IMR-90 (cell line): ENCODE results near the gene EPB41L1. TPM values are rescaled to one million over a fixed set of nuclear protein-coding genes. Genes with fewer than 3 reads are reported as not detected.

ENCODE experiments used
- ATAC-seq: fragments of 200-7000 bp; cut with Tn5 transposase; 2 replicates; pipeline ENCODE4 v1.9.1; 2020; ENCODE audit warnings: low read depth, mild to moderate bottlenecking, moderate library complexity
- BruUV-seq: library from RNA; stranded (reverse); fragments of 400-500 nt; replicated peaks from 2 replicates; lab custom pipeline; 2021; lab: Mats Ljungman, UMichigan
- CTCF ChIA-PET: fragments of 300-600 bp; formaldehyde crosslinking; extraction: SDS; loops from one replicate; lab custom pipeline; 2021; ENCODE audit warnings: antibody characterized with exemption; lab: Yijun Ruan, JAX
- POLR2A ChIA-PET: fragments of 300-600 bp; sonication (Branson Sonifier 250); formaldehyde crosslinking; loops from one replicate; lab custom pipeline; 2022; ENCODE audit warnings: antibody characterized with exemption; ENCODE audit not compliant: unreplicated experiment; lab: Charles Lee
- DNase-seq: peaks from one replicate; pipeline ENCODE4 v3.0.0; 2013
- H2AFZ ChIP-seq: replicated peaks from 2 replicates; pipeline ENCODE3; 2013; ENCODE audit warnings: low read length, mild to moderate bottlenecking; ENCODE audit not compliant: poor library complexity
- H2AK5ac ChIP-seq: 2 replicates; pipeline ENCODE4 v1.6.1; 2013; ENCODE audit warnings: low read depth, low read length, inconsistent platforms
- H2AK9ac ChIP-seq: replicated peaks from 2 replicates; pipeline ENCODE3; 2013; ENCODE audit warnings: mild to moderate bottlenecking, low read depth, low read length, moderate library complexity; ENCODE audit not compliant: poor library complexity
- H2BK120ac ChIP-seq: 2 replicates; pipeline ENCODE4 v1.6.1; 2013; ENCODE audit warnings: low read depth, low read length, inconsistent platforms
- H2BK15ac ChIP-seq: 3 replicates; pipeline ENCODE4 v1.6.1; 2013; ENCODE audit warnings: low read depth, low read length, inconsistent platforms
- H2BK20ac ChIP-seq: 2 replicates; pipeline ENCODE4 v1.6.1; 2013; ENCODE audit warnings: low read depth, mild to moderate bottlenecking, inconsistent platforms, low read length, moderate library complexity
- H2BK5ac ChIP-seq: 2 replicates; pipeline ENCODE4 v1.6.1; 2013; ENCODE audit warnings: mild to moderate bottlenecking, low read depth, low read length, inconsistent platforms; ENCODE audit not compliant: poor library complexity, severe bottlenecking
- H3K14ac ChIP-seq: replicated peaks from 2 replicates; pipeline ENCODE4 v1.6.1; 2013; ENCODE audit warnings: low read depth, low read length, inconsistent platforms
- H3K18ac ChIP-seq: 2 replicates; pipeline ENCODE4 v1.6.1; 2013; ENCODE audit warnings: low read depth, low read length, control low read depth
- H3K23ac ChIP-seq: 2 replicates; pipeline ENCODE4 v1.6.1; 2013; ENCODE audit warnings: low read depth, low read length, inconsistent platforms
- H3K27ac ChIP-seq: 2 replicates; pipeline ENCODE4 v1.5.1; 2013; ENCODE audit warnings: mild to moderate bottlenecking, control low read depth, low read length; ENCODE audit not compliant: insufficient read depth
- H3K27me3 ChIP-seq: 2 replicates; pipeline ENCODE4 v1.6.1; 2013; ENCODE audit warnings: low read length; ENCODE audit not compliant: control insufficient read depth, insufficient read depth
- H3K36me3 ChIP-seq: 2 replicates; pipeline ENCODE4 v1.6.1; 2013; ENCODE audit warnings: low read length, mixed read lengths; ENCODE audit not compliant: control insufficient read depth, insufficient read depth
- H3K4ac ChIP-seq: 2 replicates; pipeline ENCODE4 v1.6.1; 2013; ENCODE audit warnings: low read depth, low read length, inconsistent platforms
- H3K4me1 ChIP-seq: 2 replicates; pipeline ENCODE4 v1.6.1; 2013; ENCODE audit warnings: low read length, mixed read lengths; ENCODE audit not compliant: control insufficient read depth, insufficient read depth
- H3K4me2 ChIP-seq: 2 replicates; pipeline ENCODE4 v1.6.1; 2013; ENCODE audit warnings: low read depth, mild to moderate bottlenecking, control low read depth, low read length, moderate library complexity
- H3K4me3 ChIP-seq: 2 replicates; pipeline ENCODE4 v1.5.1; 2013; ENCODE audit warnings: low read depth, mild to moderate bottlenecking, control low read depth, low read length, moderate library complexity; ENCODE audit not compliant: insufficient read depth
- H3K56ac ChIP-seq: 2 replicates; pipeline ENCODE4 v1.6.1; 2013; ENCODE audit warnings: low read length, inconsistent platforms; ENCODE audit not compliant: insufficient read depth; ENCODE audit errors: extremely low read depth
- H3K79me1 ChIP-seq, 2 experiments: 2 replicates each; pipeline ENCODE4 v1.6.1; 2013; ENCODE audit warnings: low read length in 2 of 2, inconsistent platforms in 1 of 2, low read depth in 1 of 2
- H3K9ac ChIP-seq: 2 replicates; pipeline ENCODE4 v1.6.1; 2013; ENCODE audit warnings: low read depth, low read length, control low read depth
- H3K9me1 ChIP-seq: 2 replicates; pipeline ENCODE4 v1.6.1; 2013; ENCODE audit warnings: low read length, inconsistent platforms; ENCODE audit not compliant: insufficient read depth
- H3K9me3 ChIP-seq: 2 replicates; pipeline ENCODE4 v1.6.1; 2013; ENCODE audit warnings: low read length; ENCODE audit not compliant: control insufficient read depth, insufficient read depth
- H4K20me1 ChIP-seq: 2 replicates; pipeline ENCODE4 v1.6.1; 2013; ENCODE audit warnings: low read length, inconsistent platforms; ENCODE audit not compliant: insufficient read depth
- H4K5ac ChIP-seq: 2 replicates; pipeline ENCODE4 v1.6.1; 2013; ENCODE audit warnings: mild to moderate bottlenecking, low read depth, low read length, control low read depth
- H4K8ac ChIP-seq, 2 experiments: 2 replicates each; pipeline ENCODE4 v1.6.1; 2013; ENCODE audit warnings: low read depth in 2 of 2, low read length in 2 of 2, control low read depth in 1 of 2, inconsistent platforms in 1 of 2
- H4K91ac ChIP-seq: 2 replicates; pipeline ENCODE4 v1.6.1; 2013; ENCODE audit warnings: low read depth, low read length, inconsistent platforms; ENCODE audit not compliant: insufficient read depth
- BHLHE40 ChIP-seq: fragments of 150-350 bp; IDR thresholded peaks from 2 replicates; pipeline ENCODE4 v1.6.1; 2016; ENCODE audit warnings: mild to moderate bottlenecking, low read depth, low read length
- CEBPB ChIP-seq: IDR thresholded peaks from 2 replicates; pipeline ENCODE4 v1.6.1; 2012; ENCODE audit warnings: low read depth, low read length, improper control_type of control experiment
- CHD1 ChIP-seq: IDR thresholded peaks from 2 replicates; pipeline ENCODE4 v1.6.1; 2012; ENCODE audit warnings: low read depth, low read length, improper control_type of control experiment
- FOS ChIP-seq: fragments of 150-350 bp; IDR thresholded peaks from 2 replicates; pipeline ENCODE4 v1.6.1; 2016; ENCODE audit warnings: low read depth, low read length
- MAZ ChIP-seq: IDR thresholded peaks from 2 replicates; pipeline ENCODE4 v1.6.1; 2012; ENCODE audit warnings: low read depth, mild to moderate bottlenecking, low read length, improper control_type of control experiment, moderate library complexity, borderline replicate concordance
- MXI1 ChIP-seq: IDR thresholded peaks from 2 replicates; pipeline ENCODE4 v1.6.1; 2012; ENCODE audit warnings: low read depth, mild to moderate bottlenecking, low read length, moderate library complexity, borderline replicate concordance
- NFE2L2 ChIP-seq: fragments of 150-350 bp; IDR thresholded peaks from 2 replicates; pipeline ENCODE4 v1.6.1; 2016; ENCODE audit warnings: low read depth, mild to moderate bottlenecking, low read length
- POLR2A ChIP-seq: IDR thresholded peaks from 2 replicates; pipeline ENCODE4 v1.6.1; 2012; ENCODE audit warnings: mild to moderate bottlenecking, low read depth, low read length
- RAD21 ChIP-seq: IDR thresholded peaks from 2 replicates; pipeline ENCODE4 v1.6.1; 2012; ENCODE audit warnings: low read length, improper control_type of control experiment
- RCOR1 ChIP-seq: IDR thresholded peaks from 2 replicates; pipeline ENCODE4 v1.6.1; 2012; ENCODE audit warnings: mild to moderate bottlenecking, low read length, improper control_type of control experiment; ENCODE audit not compliant: insufficient replicate concordance
- SMC3 ChIP-seq: fragments of 150-350 bp; IDR thresholded peaks from 2 replicates; pipeline ENCODE4 v1.6.1; 2016; ENCODE audit warnings: low read depth, mild to moderate bottlenecking, antibody characterized with exemption, low read length, moderate library complexity
- WGBS, 2 experiments: methylation state at CpG; one replicate each; pipeline versions ENCODE4 v1.1.5 to v1.1.7; 2013; ENCODE audit warnings: missing lambda C conversion rate in 2 of 2; ENCODE audit not compliant: insufficient read length in 1 of 2; ENCODE audit errors: extremely low coverage in 2 of 2; 5-methylcytosine and 5-hydroxymethylcytosine counted together
- dilution Hi-C: fragments of 300-500 bp; cut with HindIII; formaldehyde crosslinking; loops from one replicate; pipeline ENCODE4 v1.14.3; 2018; ENCODE audit warnings: low sequenced_read_pairs; ENCODE audit not compliant: unreplicated experiment
- in situ Hi-C: fragments of 300-500 bp; cut with MboI; formaldehyde crosslinking; loops from 3 replicates; pipeline ENCODE4 v1.14.3; 2019; ENCODE audit warnings: low sequenced_read_pairs, inconsistent platforms, mixed read lengths
- intact Hi-C: fragments of 100-400 bp; cut with micrococcal nuclease; formaldehyde crosslinking; loops from 2 replicates; pipeline ENCODE4 v1.10.0; 2022
- polyA plus RNA-seq, 3 experiments: library from polyadenylated mRNA; depleted of rRNA; stranded (reverse); fragments of >200 nt; gene quantifications; 2 replicates each; pipeline ENCODE4 v1.2.3, GENCODE V29; 2012; ENCODE audit warnings: low replicate concordance in 1 of 3
- total RNA-seq: library from RNA; depleted of rRNA; stranded (reverse); fragments of >200 nt; gene quantifications from 2 replicates; pipeline ENCODE4 v1.2.3, GENCODE V29; 2012
- TF ChIP-seq, protein P1 (sequence below): conservative IDR thresholded peaks from 2 replicates; pipeline ENCODE4 v1.5.1; 2012; ENCODE audit warnings: mild to moderate bottlenecking, low read depth, low read length, improper control_type of control experiment
- TF ChIP-seq, protein P2 (sequence below): fragments of 150-350 bp; IDR thresholded peaks from 2 replicates; pipeline ENCODE4 v1.6.1; 2017; ENCODE audit warnings: mild to moderate bottlenecking, antibody characterized with exemption, low read length, low read depth

The EPB41L1 gene
- total and polyA plus RNA-seq, 2 of the 4 experiments (the other 2 are of a cell fraction) = 12.5 to 33.7 TPM

DNA sequence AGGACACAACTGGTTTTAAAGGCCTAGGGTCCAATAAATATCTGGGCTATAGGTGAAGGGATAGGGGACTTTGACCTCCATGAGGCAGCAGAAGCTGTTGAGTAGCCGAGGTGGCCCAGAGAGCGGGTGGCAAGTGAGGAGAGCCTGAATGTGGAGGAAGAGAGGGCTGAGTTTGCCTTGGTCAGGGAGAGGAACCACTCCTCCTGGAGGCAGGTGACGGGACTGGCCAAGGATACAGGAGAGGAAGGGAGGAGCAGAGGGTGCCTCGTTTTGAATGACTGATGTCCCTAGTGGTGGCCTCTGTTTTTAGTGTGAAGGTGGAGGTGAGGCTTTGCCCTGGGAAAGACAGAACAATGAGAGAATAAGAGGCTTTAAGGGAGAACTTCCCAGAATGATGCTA, 62.7 kb downstream of the EPB41L1 start:
- Histone ChIP-seq H2AK5ac (no peak overlapping the region), H3K36me3 (peaks cover 10% of the 10 kb centered on the region), H4K91ac (no peak overlapping the region), H3K4ac (no peak overlapping the region), H3K9ac (no peak overlapping the region), H3K56ac (no peak overlapping the region), H2AK9ac (no peak overlapping the region), H4K8ac (no peak overlapping the region), H2AFZ (no peak overlapping the region), H3K18ac (no peak overlapping the region), H3K9me1 (no peaks in the 10 kb centered on the region), H3K27me3 (no peaks in the 10 kb centered on the region), H3K27ac (no peak overlapping the region), H3K4me3 (no peak overlapping the region), H3K4me2 (no peak overlapping the region), H2BK5ac (no peak overlapping the region), H3K23ac (no peak overlapping the region), H4K5ac (no peak overlapping the region), H4K20me1 (no peaks in the 10 kb centered on the region), H3K79me1 (no peaks in the 10 kb centered on the region), H3K9me3 (no peaks in the 10 kb centered on the region), H2BK20ac (no peak overlapping the region), H3K14ac (no peak overlapping the region), H2BK120ac (no peak overlapping the region), H3K4me1 (no peaks in the 10 kb centered on the region), H2BK15ac (no peak overlapping the region)
- dilution Hi-C loops (no loop called here), in situ Hi-C loops (loop anchor here (25.0 kb wide), 1 partner anchor 695 kb away; no protein-coding TSS in a partner anchor), intact Hi-C loops (no loop called here)
- TF ChIP-seq, protein P1, sequence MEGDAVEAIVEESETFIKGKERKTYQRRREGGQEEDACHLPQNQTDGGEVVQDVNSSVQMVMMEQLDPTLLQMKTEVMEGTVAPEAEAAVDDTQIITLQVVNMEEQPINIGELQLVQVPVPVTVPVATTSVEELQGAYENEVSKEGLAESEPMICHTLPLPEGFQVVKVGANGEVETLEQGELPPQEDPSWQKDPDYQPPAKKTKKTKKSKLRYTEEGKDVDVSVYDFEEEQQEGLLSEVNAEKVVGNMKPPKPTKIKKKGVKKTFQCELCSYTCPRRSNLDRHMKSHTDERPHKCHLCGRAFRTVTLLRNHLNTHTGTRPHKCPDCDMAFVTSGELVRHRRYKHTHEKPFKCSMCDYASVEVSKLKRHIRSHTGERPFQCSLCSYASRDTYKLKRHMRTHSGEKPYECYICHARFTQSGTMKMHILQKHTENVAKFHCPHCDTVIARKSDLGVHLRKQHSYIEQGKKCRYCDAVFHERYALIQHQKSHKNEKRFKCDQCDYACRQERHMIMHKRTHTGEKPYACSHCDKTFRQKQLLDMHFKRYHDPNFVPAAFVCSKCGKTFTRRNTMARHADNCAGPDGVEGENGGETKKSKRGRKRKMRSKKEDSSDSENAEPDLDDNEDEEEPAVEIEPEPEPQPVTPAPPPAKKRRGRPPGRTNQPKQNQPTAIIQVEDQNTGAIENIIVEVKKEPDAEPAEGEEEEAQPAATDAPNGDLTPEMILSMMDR = no peak
- no peak for TF ChIP-seq MAZ
- no peak for TF ChIP-seq RCOR1
- TF ChIP-seq, protein P2, sequence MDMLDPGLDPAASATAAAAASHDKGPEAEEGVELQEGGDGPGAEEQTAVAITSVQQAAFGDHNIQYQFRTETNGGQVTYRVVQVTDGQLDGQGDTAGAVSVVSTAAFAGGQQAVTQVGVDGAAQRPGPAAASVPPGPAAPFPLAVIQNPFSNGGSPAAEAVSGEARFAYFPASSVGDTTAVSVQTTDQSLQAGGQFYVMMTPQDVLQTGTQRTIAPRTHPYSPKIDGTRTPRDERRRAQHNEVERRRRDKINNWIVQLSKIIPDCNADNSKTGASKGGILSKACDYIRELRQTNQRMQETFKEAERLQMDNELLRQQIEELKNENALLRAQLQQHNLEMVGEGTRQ = no peak
- no peak for TF ChIP-seq FOS
- TF ChIP-seq SMC3 = no peak
- TF ChIP-seq NFE2L2 = no peak
- no peak for TF ChIP-seq POLR2A
- TF ChIP-seq CEBPB = no peak
- TF ChIP-seq MXI1 = no peak
- no peak for TF ChIP-seq CHD1
- TF ChIP-seq RAD21 = no peak
- no peak for TF ChIP-seq BHLHE40
- DNase-seq = no peak
- no peak for ATAC-seq
- CTCF ChIA-PET = no interaction called here
- POLR2A ChIA-PET = no interaction called here
- WGBS, 2 experiments = no CpG with 5 or more reads among the region's 4 CpGs
- BruUV-seq = no TSS peak
